COLO829 (cell line): Measurements from ENCODE around the gene PLPP1.

Experiments used
- DNase-seq: peaks from one replicate; pipeline ENCODE4 v3.0.0; 2012; ENCODE audit warnings: low spot score

The PLPP1 gene

DNA sequence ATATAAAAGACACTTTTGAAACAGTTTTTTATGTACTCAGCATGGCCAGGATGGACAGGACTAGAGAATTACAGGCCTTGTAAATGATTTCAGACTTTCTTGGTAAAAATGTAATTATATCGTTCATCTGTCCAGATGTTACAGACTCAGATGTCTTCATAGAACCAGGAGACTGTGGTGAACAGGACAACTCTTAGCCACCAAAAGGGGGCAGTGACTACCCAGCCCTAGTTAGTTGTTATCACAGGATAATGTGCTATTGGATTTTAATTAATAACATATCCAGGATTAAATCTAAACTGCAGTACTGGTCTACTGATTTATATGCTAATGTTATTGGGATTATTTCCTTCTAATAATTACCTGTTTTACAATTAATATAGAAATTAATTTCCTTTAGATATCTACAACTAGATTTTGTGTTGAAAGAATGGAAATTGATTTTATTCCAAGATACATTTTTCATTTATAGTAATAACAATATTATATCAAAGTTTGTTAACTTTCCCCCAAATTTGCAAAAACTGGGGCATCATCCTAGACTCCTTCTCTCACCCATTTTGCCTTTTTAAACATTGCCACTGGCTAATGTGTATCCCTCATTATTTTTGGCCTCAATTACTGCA, 127.6 kb downstream of the PLPP1 start:
- DNase-seq: peak; percentile 3

DNA sequence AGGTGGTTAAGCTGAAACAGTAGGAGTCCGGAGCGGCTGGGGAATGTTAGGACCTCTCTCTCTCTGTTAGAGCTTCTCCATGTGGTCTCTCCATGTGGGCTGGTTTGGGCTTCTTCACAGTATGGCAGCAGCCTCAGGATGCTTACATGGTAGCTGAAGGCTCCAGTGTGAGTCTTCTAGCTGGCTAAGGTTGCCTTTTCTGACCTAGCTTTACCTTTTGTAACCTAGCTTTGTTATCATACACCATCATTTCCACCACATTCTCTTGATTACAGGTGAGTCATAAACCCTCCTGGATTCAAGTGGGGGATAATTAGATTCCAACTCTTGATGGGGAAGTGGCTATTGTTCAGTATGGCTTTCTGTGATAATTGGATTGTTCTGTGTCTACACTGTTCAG, 128.5 kb downstream of the PLPP1 start:
- no peak for DNase-seq

- DNase-seq: no peak
These were observed 132.6 kb downstream of the PLPP1 start for GRCh38 chr5:55402199-55402598.

DNA sequence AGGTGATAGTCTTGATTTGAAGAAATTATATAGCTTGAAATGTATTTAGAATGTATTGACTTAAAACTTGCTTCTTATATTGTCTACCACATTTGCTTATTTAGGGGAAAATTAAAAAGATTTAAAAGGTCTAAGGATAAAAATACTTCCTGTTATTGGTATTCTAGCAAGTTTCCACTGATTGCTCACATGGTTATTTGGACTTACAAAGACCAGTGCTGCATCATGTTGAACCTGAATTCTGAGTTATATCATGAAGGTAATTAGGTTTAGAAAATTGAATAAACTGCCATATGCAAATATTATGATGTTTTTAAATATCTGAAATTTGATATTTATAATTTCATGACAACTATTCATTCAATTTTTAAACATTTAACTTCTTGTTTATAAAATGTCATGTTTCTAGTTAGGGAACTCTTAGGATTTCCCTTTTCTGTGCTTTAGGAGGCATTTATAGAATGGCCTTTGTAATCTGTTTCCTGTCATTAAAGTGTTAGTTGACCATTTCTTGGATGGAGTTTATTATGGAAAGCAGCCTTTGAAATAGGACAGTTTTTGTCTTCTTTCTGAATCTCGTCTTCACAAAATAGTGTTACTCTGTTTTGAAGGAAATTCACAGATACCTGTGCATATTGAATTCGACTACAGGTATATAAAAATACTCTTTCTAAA, 141.1 kb downstream of the PLPP1 start:
- no peak for DNase-seq

DNA sequence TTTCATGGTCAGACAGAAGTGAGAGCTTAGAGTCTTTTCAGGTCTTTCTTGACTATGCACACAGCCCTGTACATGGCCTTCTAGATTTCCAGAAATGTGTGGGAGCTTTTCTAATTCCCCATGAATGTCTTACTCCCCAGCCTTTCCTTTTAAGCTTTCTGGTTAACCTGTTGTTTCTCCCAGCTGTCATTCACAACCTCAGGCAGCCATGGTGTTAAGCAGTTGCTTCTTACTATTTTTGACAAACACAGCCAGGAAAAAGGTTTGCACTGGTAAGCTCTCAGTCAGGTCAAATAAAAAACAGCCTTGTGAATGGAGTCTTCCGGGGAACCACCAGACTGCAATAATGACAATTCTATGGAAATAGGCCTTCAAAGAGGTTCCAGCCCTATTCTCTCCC, 142.1 kb downstream of the PLPP1 start:
- no peak for DNase-seq

GRCh38 chr5:55391707-55392106, 143.1 kb downstream of the PLPP1 start:
- DNase-seq: no peak

DNA sequence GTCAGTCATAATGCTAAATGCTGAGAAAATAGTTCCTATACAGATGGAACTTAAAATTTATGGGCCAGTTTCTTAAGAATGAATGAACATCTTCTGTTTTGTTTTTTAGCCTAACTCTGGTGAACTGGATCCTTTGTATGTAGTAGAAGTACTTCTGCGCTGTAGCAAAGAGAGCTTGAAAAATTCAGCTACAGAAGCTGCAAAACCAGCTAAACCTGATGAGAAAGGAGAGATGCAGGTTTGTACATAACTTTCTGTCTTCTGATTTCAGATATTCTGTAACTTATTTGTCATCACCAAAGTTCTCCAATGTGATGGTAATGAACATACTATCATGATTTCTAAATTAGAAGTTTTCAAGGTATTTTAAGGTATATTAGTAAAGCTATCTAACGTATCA, 146.9 kb downstream of the PLPP1 start:
- no peak for DNase-seq

DNA sequence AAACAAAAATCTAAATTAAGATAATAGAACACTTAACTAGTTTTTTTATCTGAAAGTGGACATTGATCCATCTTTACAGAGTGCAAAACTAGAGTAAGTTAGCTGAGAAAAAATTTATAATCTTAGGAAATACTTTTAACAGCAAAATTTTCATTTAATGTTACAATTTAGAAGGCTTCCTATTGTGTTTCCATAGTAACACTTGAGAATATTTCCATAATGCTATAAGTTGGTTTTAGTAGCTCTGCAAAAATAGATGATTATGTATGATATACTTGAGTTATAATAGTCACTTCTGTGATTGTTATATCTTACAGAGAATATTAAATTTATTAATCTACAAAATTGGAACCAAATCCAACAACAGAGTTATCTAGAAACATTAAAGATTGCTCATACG, 148.4 kb downstream of the PLPP1 start:
- no peak for DNase-seq

DNA sequence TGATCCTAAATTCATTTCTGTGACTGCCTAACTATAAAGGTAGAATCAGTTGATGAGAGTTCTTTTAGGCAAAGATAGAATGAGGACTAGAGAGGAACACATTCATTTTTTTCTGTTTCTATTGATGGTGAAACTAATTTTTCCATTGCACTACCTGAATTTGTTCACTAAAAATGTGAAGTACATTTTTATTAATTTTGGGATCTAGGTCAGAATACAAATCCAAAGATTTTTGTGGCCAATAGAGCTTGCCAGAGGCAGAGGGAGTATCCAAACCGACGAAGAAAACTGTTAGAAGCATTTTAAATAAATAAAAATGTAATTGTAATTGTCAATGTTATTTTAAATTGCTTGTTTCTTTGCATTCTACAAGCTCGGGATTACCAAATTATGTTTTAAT, 148.9 kb downstream of the PLPP1 start:
- no peak for DNase-seq

- DNase-seq: no peak
These were observed 149.5 kb downstream of the PLPP1 start for GRCh38 chr5:55385227-55385626.

- no peak for DNase-seq
These were observed 150.7 kb downstream of the PLPP1 start for GRCh38 chr5:55384072-55384471.

DNA sequence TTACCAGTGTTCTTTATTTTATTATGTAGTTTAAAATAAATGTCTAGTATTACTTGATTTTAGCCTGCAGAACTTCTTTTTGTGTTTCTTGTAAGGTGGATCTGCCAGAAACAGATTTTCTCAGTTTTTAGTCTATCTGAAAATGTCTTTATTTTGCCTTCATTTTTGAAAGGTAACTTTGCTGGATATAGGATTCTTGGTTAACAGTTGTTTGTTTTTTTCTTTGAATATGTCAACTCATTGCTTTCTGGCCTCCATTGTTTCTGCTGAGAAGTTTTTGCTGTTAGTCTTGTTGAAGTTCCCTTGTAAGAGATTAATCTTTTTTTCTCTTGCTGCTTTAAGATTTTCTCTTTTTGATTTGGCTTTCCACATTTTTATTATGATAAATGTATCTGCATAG, 151.5 kb downstream of the PLPP1 start:
- DNase-seq: no peak

- no peak for DNase-seq
These were observed 157.0 kb downstream of the PLPP1 start for GRCh38 chr5:55377810-55378209.
